SK-N-SH (cell line): ENCODE results near the gene NPM1. TPM values are rescaled to one million over a fixed set of nuclear protein-coding genes. Genes with fewer than 3 reads are reported as not detected.

Source experiments
- CTCF ChIA-PET: fragments of 300-600, 350-600 bp; formaldehyde crosslinking; extraction: SDS; loops from one replicate; lab custom pipeline; 2021; lab: Yijun Ruan, JAX
- POLR2A ChIA-PET: fragments of 350-600 bp; sonication (Branson Sonifier 250); formaldehyde crosslinking; extraction: SDS; loops from one replicate; lab custom pipeline; 2020; ENCODE audit warnings: antibody characterized with exemption, inconsistent platforms; lab: Yijun Ruan, JAX
- DNase-seq: peaks from one replicate; pipeline ENCODE4 v3.0.0; 2012
- H2AFZ ChIP-seq: fragments of 200-600 bp; sonication (generic); 2 replicates; pipeline ENCODE4 v1.8.1; 2016; ENCODE audit warnings: antibody characterized with exemption, mild to moderate bottlenecking, low read depth
- H3F3A ChIP-seq: fragments of 200-600 bp; sonication (generic); replicated peaks from 2 replicates; pipeline ENCODE3; 2016; ENCODE audit warnings: antibody characterized with exemption, mild to moderate bottlenecking; ENCODE audit not compliant: insufficient read depth
- H3K27ac ChIP-seq, 2 experiments: fragments of 200-500 bp in 1 of 2; fragments of 200-600 bp in 1 of 2; sonication (Bioruptor generic) in 1 of 2; sonication (generic), shearing (Covaris generic) in 1 of 2; 2 replicates each; pipeline versions ENCODE4 v1.5.1 to v1.6.1; 2014 to 2016; ENCODE audit warnings: low read depth in 2 of 2, inconsistent platforms in 1 of 2, low read length in 1 of 2, mild to moderate bottlenecking in 1 of 2, mixed read lengths in 1 of 2
- H3K27me3 ChIP-seq: fragments of 200-600 bp; sonication (generic), shearing (Covaris generic); 2 replicates; pipeline ENCODE4 v1.6.1; 2016; ENCODE audit warnings: mixed run types; ENCODE audit not compliant: insufficient read depth
- H3K36me3 ChIP-seq, 2 experiments: fragments of 200-500 bp in 1 of 2; fragments of 200-600 bp in 1 of 2; sonication (Bioruptor generic) in 1 of 2; sonication (generic) in 1 of 2; replicated peaks in 1 of 2; 2 replicates each; pipeline versions ENCODE3 to v1.5.1; 2014 to 2016; ENCODE audit warnings: low read length in 1 of 2, mild to moderate bottlenecking in 1 of 2; ENCODE audit not compliant: insufficient read depth in 2 of 2, control insufficient read depth in 1 of 2
- H3K4me1 ChIP-seq, 2 experiments: fragments of 200-500 bp in 1 of 2; fragments of 200-600 bp in 1 of 2; sonication (Bioruptor generic) in 1 of 2; sonication (generic), shearing (Covaris generic) in 1 of 2; 2 replicates each; pipeline versions ENCODE4 v1.5.1 to v1.6.1; 2014 to 2016; ENCODE audit warnings: low read depth in 1 of 2, low read length in 1 of 2, mixed run types in 1 of 2; ENCODE audit not compliant: insufficient read depth in 2 of 2, control insufficient read depth in 1 of 2
- H3K4me2 ChIP-seq: fragments of 200-600 bp; sonication (generic), shearing (Covaris generic); 2 replicates; pipeline ENCODE4 v1.6.1; 2017; ENCODE audit warnings: mixed run types
- H3K4me3 ChIP-seq, 2 experiments: fragments of 200-500 bp in 1 of 2; fragments of 200-600 bp in 1 of 2; sonication (Bioruptor generic) in 1 of 2; sonication (generic), shearing (Covaris generic) in 1 of 2; 2 replicates each; pipeline versions ENCODE4 v1.5.1 to v1.8.1; 2014 to 2016; ENCODE audit warnings: low read depth in 2 of 2, inconsistent platforms in 1 of 2, low read length in 1 of 2, mild to moderate bottlenecking in 1 of 2, mixed read lengths in 1 of 2, moderate library complexity in 1 of 2
- H3K79me2 ChIP-seq: fragments of 200-600 bp; sonication (generic); 2 replicates; pipeline ENCODE4 v1.8.1; 2017; ENCODE audit warnings: mild to moderate bottlenecking; ENCODE audit not compliant: insufficient read depth
- H3K9ac ChIP-seq: fragments of 200-600 bp; sonication (generic); 2 replicates; pipeline ENCODE4 v1.6.1; 2017; ENCODE audit warnings: mixed run types
- H3K9me2 ChIP-seq: fragments of 200-600 bp; sonication (generic); 2 replicates; pipeline ENCODE4 v1.6.1; 2017; ENCODE audit warnings: mixed run types
- H3K9me3 ChIP-seq: fragments of 200-600 bp; sonication (generic); 2 replicates; pipeline ENCODE4 v1.6.1; 2017; ENCODE audit warnings: mixed run types, mild to moderate bottlenecking, moderate library complexity
- H4K20me1 ChIP-seq: fragments of 200-600 bp; sonication (generic); 2 replicates; pipeline ENCODE4 v1.6.1; 2017; ENCODE audit warnings: mild to moderate bottlenecking, mixed run types; ENCODE audit not compliant: insufficient read depth
- EP300 ChIP-seq, 2 experiments: IDR thresholded peaks; 2 replicates each; pipeline versions ENCODE4 v1.4.0 to v1.6.1; 2012; ENCODE audit warnings: borderline replicate concordance in 1 of 2, low read depth in 1 of 2, low read length in 1 of 2
- EZH2phosphoT487 ChIP-seq: fragments of 200-600 bp; sonication (generic); IDR thresholded peaks from 2 replicates; pipeline ENCODE4 v1.6.1; 2017; ENCODE audit warnings: low read depth, mixed run types, mild to moderate bottlenecking, antibody characterized with exemption, moderate library complexity, borderline replicate concordance
- FOSL2 ChIP-seq: IDR thresholded peaks from 2 replicates; pipeline ENCODE4 v1.4.0; 2012; ENCODE audit warnings: low read depth, mild to moderate bottlenecking, moderate library complexity, borderline replicate concordance
- FOXJ3 ChIP-seq: sonication (generic); formaldehyde crosslinking; IDR thresholded peaks from 2 replicates; pipeline ENCODE4 v1.5.1; 2020; ENCODE audit warnings: mild to moderate bottlenecking, missing genetic modification reagents
- GABPA ChIP-seq: IDR thresholded peaks from 2 replicates; pipeline ENCODE4 v1.4.0; 2012; ENCODE audit warnings: low read depth, mild to moderate bottlenecking
- MXI1 ChIP-seq: IDR thresholded peaks from 2 replicates; pipeline ENCODE4 v1.6.1; 2012; ENCODE audit warnings: mild to moderate bottlenecking, low read depth, low read length, improper control_type of control experiment
- NRF1 ChIP-seq: IDR thresholded peaks from 2 replicates; pipeline ENCODE4 v1.6.1; 2012; ENCODE audit warnings: low read depth, mild to moderate bottlenecking, low read length
- RAD21 ChIP-seq: IDR thresholded peaks from 2 replicates; pipeline ENCODE4 v1.6.1; 2012; ENCODE audit warnings: mild to moderate bottlenecking, low read length
- RCOR1 ChIP-seq: fragments of 150-350 bp; IDR thresholded peaks from 2 replicates; pipeline ENCODE4 v1.6.1; 2017; ENCODE audit warnings: antibody characterized with exemption, low read length
- SMC3 ChIP-seq: IDR thresholded peaks from 2 replicates; pipeline ENCODE4 v1.6.1; 2012; ENCODE audit warnings: low read depth, low read length, improper control_type of control experiment
- WGBS: methylation state at CpG from one replicate; pipeline ENCODE4 v1.1.6; 2017; ENCODE audit warnings: low lambda C conversion rate; 5-methylcytosine and 5-hydroxymethylcytosine counted together
- polyA plus RNA-seq, 3 experiments: library from polyadenylated mRNA; depleted of rRNA; stranded (reverse); fragments of >200 nt; gene quantifications; 2 replicates each; pipeline ENCODE4 v1.2.3, GENCODE V29; 2012
- TF ChIP-seq, protein P1 (sequence below): fragments of 200-600 bp; sonication (generic); IDR thresholded peaks from 2 replicates; pipeline ENCODE4 v1.6.1; 2017; ENCODE audit warnings: antibody characterized with exemption, mild to moderate bottlenecking, moderate library complexity
- TF ChIP-seq, protein P2 (sequence below): fragments of 150-350 bp; IDR thresholded peaks from 2 replicates; pipeline ENCODE4 v1.6.1; 2017; ENCODE audit warnings: antibody characterized with exemption, low read length, low read depth, borderline replicate concordance
- TF ChIP-seq, protein P3 (sequence below): IDR thresholded peaks from 2 replicates; pipeline ENCODE4; 2012
- TF ChIP-seq, protein P4 (sequence below): IDR thresholded peaks from 2 replicates; pipeline ENCODE4 v1.6.1; 2012; ENCODE audit warnings: mild to moderate bottlenecking, low read depth, low read length, moderate library complexity
- TF ChIP-seq, protein P5 (sequence below): IDR thresholded peaks from 2 replicates; pipeline ENCODE4 v1.4.0; 2012; ENCODE audit warnings: low read depth, borderline replicate concordance

The NPM1 gene
- polyA plus RNA-seq, 1 of the 3 experiments (the other 2 are of a cell fraction): 4,764 TPM

DNA sequence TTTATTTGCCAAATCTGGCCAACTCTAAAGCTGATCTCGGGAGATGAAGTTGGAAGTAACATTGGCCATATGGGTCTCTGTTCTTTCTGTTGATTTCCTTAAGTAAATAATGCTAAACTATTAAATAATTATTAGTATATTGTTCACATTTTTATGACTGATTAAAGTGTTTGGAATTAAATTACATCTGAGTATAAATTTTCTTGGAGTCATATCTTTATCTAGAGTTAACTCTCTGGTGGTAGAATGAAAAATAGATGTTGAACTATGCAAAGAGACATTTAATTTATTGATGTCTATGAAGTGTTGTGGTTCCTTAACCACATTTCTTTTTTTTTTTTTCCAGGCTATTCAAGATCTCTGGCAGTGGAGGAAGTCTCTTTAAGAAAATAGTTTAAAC, 22.5 kb downstream of the NPM1 start (continued):
- TF ChIP-seq, protein P1, sequence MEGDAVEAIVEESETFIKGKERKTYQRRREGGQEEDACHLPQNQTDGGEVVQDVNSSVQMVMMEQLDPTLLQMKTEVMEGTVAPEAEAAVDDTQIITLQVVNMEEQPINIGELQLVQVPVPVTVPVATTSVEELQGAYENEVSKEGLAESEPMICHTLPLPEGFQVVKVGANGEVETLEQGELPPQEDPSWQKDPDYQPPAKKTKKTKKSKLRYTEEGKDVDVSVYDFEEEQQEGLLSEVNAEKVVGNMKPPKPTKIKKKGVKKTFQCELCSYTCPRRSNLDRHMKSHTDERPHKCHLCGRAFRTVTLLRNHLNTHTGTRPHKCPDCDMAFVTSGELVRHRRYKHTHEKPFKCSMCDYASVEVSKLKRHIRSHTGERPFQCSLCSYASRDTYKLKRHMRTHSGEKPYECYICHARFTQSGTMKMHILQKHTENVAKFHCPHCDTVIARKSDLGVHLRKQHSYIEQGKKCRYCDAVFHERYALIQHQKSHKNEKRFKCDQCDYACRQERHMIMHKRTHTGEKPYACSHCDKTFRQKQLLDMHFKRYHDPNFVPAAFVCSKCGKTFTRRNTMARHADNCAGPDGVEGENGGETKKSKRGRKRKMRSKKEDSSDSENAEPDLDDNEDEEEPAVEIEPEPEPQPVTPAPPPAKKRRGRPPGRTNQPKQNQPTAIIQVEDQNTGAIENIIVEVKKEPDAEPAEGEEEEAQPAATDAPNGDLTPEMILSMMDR: no peak
- TF ChIP-seq SMC3: no peak
- no peak for TF ChIP-seq EZH2phosphoT487
- TF ChIP-seq, protein P2, sequence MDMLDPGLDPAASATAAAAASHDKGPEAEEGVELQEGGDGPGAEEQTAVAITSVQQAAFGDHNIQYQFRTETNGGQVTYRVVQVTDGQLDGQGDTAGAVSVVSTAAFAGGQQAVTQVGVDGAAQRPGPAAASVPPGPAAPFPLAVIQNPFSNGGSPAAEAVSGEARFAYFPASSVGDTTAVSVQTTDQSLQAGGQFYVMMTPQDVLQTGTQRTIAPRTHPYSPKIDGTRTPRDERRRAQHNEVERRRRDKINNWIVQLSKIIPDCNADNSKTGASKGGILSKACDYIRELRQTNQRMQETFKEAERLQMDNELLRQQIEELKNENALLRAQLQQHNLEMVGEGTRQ: no peak
- no peak for TF ChIP-seq MXI1
- TF ChIP-seq, protein P3, sequence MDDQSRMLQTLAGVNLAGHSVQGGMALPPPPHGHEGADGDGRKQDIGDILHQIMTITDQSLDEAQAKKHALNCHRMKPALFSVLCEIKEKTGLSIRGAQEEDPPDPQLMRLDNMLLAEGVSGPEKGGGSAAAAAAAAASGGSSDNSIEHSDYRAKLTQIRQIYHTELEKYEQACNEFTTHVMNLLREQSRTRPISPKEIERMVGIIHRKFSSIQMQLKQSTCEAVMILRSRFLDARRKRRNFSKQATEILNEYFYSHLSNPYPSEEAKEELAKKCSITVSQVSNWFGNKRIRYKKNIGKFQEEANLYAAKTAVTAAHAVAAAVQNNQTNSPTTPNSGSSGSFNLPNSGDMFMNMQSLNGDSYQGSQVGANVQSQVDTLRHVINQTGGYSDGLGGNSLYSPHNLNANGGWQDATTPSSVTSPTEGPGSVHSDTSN: no peak
- TF ChIP-seq EP300 (IDR thresholded peaks at IDR 0.05; ENCODE audit: borderline replicate concordance in 1 of 2, low read depth in 1 of 2, low read length in 1 of 2): no peak
- TF ChIP-seq FOXJ3 (CRISPR knock-in tag): no peak

DNA sequence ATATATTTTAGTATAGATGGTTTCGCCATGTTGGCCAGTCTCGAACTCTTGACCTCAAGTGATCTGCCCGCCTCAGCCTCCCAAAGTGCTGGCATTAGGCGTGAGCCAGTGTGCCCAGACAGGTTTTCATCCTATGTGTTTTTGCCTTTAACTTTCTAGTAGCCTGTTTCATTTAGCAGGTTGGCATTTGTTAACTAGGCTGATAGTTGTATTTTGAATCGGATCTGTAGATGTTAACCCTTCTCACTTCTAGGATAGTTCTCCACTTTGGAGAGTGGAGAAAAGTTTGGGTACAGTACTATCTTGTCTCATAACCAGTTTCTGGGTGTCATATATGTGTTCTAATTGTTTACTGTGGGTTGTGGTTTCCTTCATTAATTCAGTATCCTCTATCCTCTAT, 24.5 kb downstream of the NPM1 start:
- Histone ChIP-seq H3K27me3 (no peaks in the 10 kb centered on the region), H3F3A (peaks cover 89% of the 10 kb centered on the region), H3K27ac (no peak overlapping the region), H3K9me2 (no peaks in the 10 kb centered on the region), H4K20me1 (peaks cover 99% of the 10 kb centered on the region), H3K4me2 (no peak overlapping the region), H3K9me3 (no peaks in the 10 kb centered on the region), H3K4me3 (no peak overlapping the region), H2AFZ (no peak overlapping the region), H3K4me1 (peaks cover 0 to 6% of the 10 kb centered on the region in 2 experiments; a peak in 1 of 4 replicates), H3K79me2 (peaks cover 61% of the 10 kb centered on the region), H3K9ac (no peak overlapping the region), H3K36me3 (peaks cover 61 to 74% of the 10 kb centered on the region in 2 experiments)
- ChIA-PET POLR2A (no interaction called here), CTCF (no interaction called here)
- TF ChIP-seq GABPA (no peak), RAD21 (no peak), RCOR1 (no peak), NRF1 (no peak), FOSL2 (no peak), EP300 (IDR thresholded peaks at IDR 0.05; ENCODE audit: borderline replicate concordance in 1 of 2, low read depth in 1 of 2, low read length in 1 of 2) (no peak)
- TF ChIP-seq, protein P4, sequence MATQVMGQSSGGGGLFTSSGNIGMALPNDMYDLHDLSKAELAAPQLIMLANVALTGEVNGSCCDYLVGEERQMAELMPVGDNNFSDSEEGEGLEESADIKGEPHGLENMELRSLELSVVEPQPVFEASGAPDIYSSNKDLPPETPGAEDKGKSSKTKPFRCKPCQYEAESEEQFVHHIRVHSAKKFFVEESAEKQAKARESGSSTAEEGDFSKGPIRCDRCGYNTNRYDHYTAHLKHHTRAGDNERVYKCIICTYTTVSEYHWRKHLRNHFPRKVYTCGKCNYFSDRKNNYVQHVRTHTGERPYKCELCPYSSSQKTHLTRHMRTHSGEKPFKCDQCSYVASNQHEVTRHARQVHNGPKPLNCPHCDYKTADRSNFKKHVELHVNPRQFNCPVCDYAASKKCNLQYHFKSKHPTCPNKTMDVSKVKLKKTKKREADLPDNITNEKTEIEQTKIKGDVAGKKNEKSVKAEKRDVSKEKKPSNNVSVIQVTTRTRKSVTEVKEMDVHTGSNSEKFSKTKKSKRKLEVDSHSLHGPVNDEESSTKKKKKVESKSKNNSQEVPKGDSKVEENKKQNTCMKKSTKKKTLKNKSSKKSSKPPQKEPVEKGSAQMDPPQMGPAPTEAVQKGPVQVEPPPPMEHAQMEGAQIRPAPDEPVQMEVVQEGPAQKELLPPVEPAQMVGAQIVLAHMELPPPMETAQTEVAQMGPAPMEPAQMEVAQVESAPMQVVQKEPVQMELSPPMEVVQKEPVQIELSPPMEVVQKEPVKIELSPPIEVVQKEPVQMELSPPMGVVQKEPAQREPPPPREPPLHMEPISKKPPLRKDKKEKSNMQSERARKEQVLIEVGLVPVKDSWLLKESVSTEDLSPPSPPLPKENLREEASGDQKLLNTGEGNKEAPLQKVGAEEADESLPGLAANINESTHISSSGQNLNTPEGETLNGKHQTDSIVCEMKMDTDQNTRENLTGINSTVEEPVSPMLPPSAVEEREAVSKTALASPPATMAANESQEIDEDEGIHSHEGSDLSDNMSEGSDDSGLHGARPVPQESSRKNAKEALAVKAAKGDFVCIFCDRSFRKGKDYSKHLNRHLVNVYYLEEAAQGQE: no peak
- TF ChIP-seq, protein P5, sequence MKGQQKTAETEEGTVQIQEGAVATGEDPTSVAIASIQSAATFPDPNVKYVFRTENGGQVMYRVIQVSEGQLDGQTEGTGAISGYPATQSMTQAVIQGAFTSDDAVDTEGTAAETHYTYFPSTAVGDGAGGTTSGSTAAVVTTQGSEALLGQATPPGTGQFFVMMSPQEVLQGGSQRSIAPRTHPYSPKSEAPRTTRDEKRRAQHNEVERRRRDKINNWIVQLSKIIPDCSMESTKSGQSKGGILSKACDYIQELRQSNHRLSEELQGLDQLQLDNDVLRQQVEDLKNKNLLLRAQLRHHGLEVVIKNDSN: no peak
- DNase-seq: no peak
- 99% methylated on average over 5 of the region's 5 CpGs for WGBS
